Measurements from ENCODE around the gene TLN1. TPM values are rescaled to one million over a fixed set of nuclear protein-coding genes. Genes with fewer than 3 reads are reported as not detected.

The TLN1 gene
- total RNA-seq, 4 donors from 2014 or later, result 126 to 179 (median 152) TPM

DNA sequence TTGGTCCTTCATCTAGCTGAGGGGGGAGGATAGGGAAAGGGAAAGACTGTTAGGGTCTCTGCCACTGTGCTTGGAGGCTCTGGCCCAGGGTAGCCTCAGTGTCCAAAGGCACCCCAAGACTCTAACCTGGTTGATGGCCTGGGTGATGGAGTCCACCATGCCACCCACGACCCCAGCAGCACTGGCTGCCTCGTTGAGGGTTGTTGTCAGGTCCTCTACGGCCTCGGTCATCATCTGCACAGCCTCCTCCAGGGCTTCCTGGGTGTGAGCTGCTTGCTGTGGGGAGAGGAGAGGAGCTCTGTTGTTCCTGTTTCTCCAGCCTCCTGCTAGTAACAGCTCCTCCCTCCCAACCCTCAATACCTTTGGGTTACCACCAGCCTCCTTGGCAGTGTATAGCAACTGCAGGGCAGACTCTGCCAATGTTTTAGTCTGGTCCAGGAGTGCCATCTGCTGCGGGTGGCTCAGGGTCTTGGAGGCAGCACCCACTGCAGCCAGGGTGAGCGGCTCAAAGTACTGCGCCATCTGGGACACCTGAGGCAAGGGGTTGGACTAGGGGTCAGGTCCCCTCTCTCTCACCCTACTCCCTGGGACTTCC is 26.1 kb downstream of the TLN1 start:
- Histone ChIP-seq H3K36me3 (peaks cover 98% of the 10 kb centered on the region), H3K4me3 (no peak overlapping the region), H3K9me3 (no peaks in the 10 kb centered on the region), H3K4me1 (no peaks in the 10 kb centered on the region), H3K27me3 (no peaks in the 10 kb centered on the region), H3K27ac (no peak overlapping the region)
- DNase-seq (ENCODE audit: low spot score in 2 of 2), result no peak
- 80% methylated on average over 4 of the region's 7 CpGs for WGBS
- TF ChIP-seq, protein P1, sequence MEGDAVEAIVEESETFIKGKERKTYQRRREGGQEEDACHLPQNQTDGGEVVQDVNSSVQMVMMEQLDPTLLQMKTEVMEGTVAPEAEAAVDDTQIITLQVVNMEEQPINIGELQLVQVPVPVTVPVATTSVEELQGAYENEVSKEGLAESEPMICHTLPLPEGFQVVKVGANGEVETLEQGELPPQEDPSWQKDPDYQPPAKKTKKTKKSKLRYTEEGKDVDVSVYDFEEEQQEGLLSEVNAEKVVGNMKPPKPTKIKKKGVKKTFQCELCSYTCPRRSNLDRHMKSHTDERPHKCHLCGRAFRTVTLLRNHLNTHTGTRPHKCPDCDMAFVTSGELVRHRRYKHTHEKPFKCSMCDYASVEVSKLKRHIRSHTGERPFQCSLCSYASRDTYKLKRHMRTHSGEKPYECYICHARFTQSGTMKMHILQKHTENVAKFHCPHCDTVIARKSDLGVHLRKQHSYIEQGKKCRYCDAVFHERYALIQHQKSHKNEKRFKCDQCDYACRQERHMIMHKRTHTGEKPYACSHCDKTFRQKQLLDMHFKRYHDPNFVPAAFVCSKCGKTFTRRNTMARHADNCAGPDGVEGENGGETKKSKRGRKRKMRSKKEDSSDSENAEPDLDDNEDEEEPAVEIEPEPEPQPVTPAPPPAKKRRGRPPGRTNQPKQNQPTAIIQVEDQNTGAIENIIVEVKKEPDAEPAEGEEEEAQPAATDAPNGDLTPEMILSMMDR (IDR thresholded peaks at IDR 0.05), result no peak
- no peak for TF ChIP-seq EP300 (IDR thresholded peaks at IDR 0.05)
- no peak for TF ChIP-seq POLR2A (IDR thresholded peaks at IDR 0.05)
- no peak for TF ChIP-seq POLR2AphosphoS5 (IDR thresholded peaks at IDR 0.05)

DNA sequence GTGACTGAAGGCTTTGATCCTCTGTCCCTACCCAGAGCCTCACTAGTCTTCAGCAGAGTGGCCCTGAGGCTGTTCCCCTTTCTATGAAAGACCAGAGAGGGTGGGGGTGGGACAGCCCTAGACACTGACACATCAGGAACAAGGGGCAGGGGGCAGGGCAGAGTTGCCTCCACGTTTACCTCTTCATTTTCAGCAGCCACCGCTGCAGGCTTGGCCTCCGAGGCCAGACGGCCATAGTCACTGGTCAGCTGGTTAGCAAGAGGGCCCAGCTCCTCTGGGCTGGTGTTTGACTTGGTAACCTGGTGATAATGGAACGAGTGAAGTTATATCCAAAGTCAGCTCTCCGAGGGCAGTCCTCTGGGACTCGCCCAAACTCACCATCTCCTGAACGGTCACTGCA is 26.6 kb downstream of the TLN1 start:
- no peaks in the 10 kb centered on the region for H3K27me3 ChIP-seq
- no peak overlapping the region for H3K27ac ChIP-seq
- H3K36me3 ChIP-seq, result peaks cover 98% of the 10 kb centered on the region
- no peaks in the 10 kb centered on the region for H3K9me3 ChIP-seq
- H3K4me3 ChIP-seq, result no peak overlapping the region
- no peak for DNase-seq (ENCODE audit: low spot score in 2 of 2)
- TF ChIP-seq, protein P1 (IDR thresholded peaks at IDR 0.05), result no peak
- no peak for TF ChIP-seq EP300 (IDR thresholded peaks at IDR 0.05)
- TF ChIP-seq POLR2A (IDR thresholded peaks at IDR 0.05), result no peak
- no peak for TF ChIP-seq POLR2AphosphoS5 (IDR thresholded peaks at IDR 0.05)
- WGBS, result 89% methylated on average over 8 of the region's 8 CpGs
- H3K4me1 ChIP-seq, result no peaks in the 10 kb centered on the region

DNA sequence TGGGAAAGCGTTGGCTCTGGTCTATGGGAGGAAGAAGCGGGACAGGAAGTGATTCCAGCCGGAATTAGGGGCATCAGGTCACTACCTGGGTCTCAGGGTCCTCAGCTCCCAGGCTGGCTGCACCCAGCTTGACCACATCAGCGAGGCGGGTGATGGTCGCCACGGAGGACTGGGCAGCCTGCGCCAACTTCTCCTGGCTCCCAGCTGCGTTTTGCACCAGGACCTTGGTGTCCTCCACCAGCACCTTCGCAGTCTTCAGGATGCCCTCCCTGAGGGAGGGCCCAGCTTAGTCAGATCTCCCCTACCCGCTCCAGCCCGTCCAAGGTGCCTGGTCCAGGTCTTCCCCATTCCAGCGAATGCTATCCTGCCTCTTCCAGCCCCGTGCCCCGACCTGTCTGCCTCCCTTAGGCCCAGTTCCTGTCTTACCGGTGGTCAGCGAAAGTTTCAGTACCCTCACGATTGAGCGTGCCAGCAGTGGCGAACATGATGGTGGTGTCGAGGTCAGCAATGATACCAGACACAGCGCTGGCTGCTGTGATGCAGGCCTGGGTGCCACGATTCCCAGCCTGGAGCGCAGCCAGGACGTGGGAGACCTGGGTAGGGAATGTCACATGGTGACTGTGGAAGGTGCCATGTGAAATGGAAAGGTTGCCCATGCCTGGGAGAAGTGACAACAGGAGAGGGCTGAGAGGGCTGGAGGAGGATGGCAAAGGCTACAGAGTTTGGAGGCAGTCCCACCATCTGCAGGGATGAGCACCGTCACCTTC is 27.9 kb downstream of the TLN1 start:
- H3K9me3 ChIP-seq, result no peaks in the 10 kb centered on the region
- no peak for DNase-seq (ENCODE audit: low spot score in 2 of 2)
- no peaks in the 10 kb centered on the region for H3K27me3 ChIP-seq
- no peak overlapping the region for H3K27ac ChIP-seq
- TF ChIP-seq POLR2AphosphoS5 (IDR thresholded peaks at IDR 0.05) (no peak), POLR2A (IDR thresholded peaks at IDR 0.05) (no peak), EP300 (IDR thresholded peaks at IDR 0.05) (no peak)
- TF ChIP-seq, protein P1 (IDR thresholded peaks at IDR 0.05), result no peak
- no peaks in the 10 kb centered on the region for H3K4me1 ChIP-seq
- peaks cover 100% of the 10 kb centered on the region for H3K36me3 ChIP-seq
- WGBS, result 93% methylated on average over 21 of the region's 26 CpGs
- no peak overlapping the region for H3K4me3 ChIP-seq

DNA sequence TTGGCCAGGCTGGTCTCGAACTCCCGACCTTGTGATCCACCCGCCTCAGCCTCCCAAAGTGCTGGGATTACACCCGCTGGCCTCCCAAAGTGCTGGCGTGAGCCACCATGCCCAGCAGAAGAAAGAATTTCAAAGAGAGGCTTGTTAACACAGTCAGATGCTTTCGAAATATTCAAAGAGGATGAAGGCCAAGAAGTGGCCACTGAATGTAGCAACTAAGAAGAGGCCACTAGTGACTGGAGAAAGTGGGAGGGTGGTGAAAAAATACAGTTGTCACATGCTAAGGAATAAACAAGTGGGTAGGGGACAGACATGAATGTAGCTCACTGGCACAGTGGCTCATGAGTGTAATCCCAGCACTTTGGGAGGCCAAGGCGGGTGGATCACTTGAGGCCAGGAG is 29.3 kb downstream of the TLN1 start:
- Histone ChIP-seq H3K9me3 (no peaks in the 10 kb centered on the region), H3K4me3 (no peak overlapping the region), H3K27ac (no peak overlapping the region), H3K36me3 (peaks cover 100% of the 10 kb centered on the region), H3K4me1 (peaks cover 3% of the 10 kb centered on the region), H3K27me3 (no peaks in the 10 kb centered on the region)
- over 99% methylated on average over 7 of the region's 7 CpGs for WGBS
- no peak for DNase-seq (ENCODE audit: low spot score in 2 of 2)
- TF ChIP-seq EP300 (IDR thresholded peaks at IDR 0.05) (no peak), POLR2A (IDR thresholded peaks at IDR 0.05) (no peak), POLR2AphosphoS5 (IDR thresholded peaks at IDR 0.05) (no peak)
- TF ChIP-seq, protein P1 (IDR thresholded peaks at IDR 0.05), result no peak

DNA sequence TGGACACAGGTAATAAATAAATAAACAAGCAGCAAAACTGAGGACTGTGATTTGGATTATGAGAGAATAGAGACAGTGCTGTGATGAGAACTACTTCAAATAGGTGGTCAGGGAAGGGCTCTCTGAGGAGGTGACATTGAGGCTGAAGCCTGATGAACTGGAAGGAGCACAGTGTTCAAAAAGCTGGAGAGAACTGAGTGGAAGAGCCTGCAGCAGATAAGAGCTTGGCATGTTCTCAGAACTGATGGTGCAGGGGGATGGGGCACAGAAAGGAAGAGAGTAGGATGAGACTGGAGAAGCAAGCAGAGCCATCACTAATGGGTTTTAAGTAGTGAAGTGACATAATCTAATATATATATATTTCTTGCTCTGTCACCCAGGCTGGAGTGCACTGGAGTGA is 31.1 kb downstream of the TLN1 start:
- no peaks in the 10 kb centered on the region for H3K9me3 ChIP-seq
- H3K27ac ChIP-seq, result no peak overlapping the region
- H3K4me3 ChIP-seq, result no peak overlapping the region
- TF ChIP-seq EP300 (IDR thresholded peaks at IDR 0.05) (no peak), POLR2AphosphoS5 (IDR thresholded peaks at IDR 0.05) (no peak)
- peaks cover 96% of the 10 kb centered on the region for H3K36me3 ChIP-seq
- peaks cover 20% of the 10 kb centered on the region for H3K4me1 ChIP-seq
- H3K27me3 ChIP-seq, result no peaks in the 10 kb centered on the region
- DNase-seq (ENCODE audit: low spot score in 2 of 2), result no peak

Data from suprapubic skin (tissue), 4 donors.